GM12872 (cell line): ENCODE data around the gene ASTN2.

ENCODE experiments used
- CTCF ChIP-seq: IDR thresholded peaks from 3 replicates; pipeline ENCODE4 v1.5.1; 2011; ENCODE audit warnings: low read depth, mild to moderate bottlenecking, low read length, moderate library complexity; ENCODE audit not compliant: insufficient read depth

ASTN2 gene

GRCh38 chr9:116687754-116688135 is 727.1 kb downstream of the ASTN2 start:
- no peak for TF ChIP-seq CTCF

- no peak for TF ChIP-seq CTCF
Measured at GRCh38 chr9:116687074-116687753, 727.6 kb downstream of the ASTN2 start, which contains the start of gene TRIM32. Gene TRIM32, plus strand, starts transcription at chr9:116687305. Its CDS starts 10,438 bp downstream, at chr9:116697743.

- TF ChIP-seq CTCF, result no peak
Measured at GRCh38 chr9:116686693-116687073, 728.2 kb downstream of the ASTN2 start.

- no peak for TF ChIP-seq CTCF
Measured at GRCh38 chr9:116686135-116686534, 728.7 kb downstream of the ASTN2 start.

- no peak for TF ChIP-seq CTCF
Measured at GRCh38 chr9:116685166-116685565, 729.7 kb downstream of the ASTN2 start.

GRCh38 chr9:116683535-116683934 is 731.3 kb downstream of the ASTN2 start:
- no peak for TF ChIP-seq CTCF

GRCh38 chr9:116674210-116674980 is 740.5 kb downstream of the ASTN2 start:
- TF ChIP-seq CTCF, result no peak
